Gastroesophageal sphincter (tissue), 3 donors: ENCODE data around the gene WDR26.

Source experiments
- CTCF ChIP-seq, 4 experiments: fragments of 200-600 bp in 2 of 4; fragments of 450-650 bp in 2 of 4; sonication (generic) in 1 of 4; IDR thresholded peaks; one replicate each; pipeline ENCODE4 v1.5.1; 2017 to 2019; ENCODE audit warnings: antibody characterized with exemption in 4 of 4, mild to moderate bottlenecking in 2 of 4, moderate library complexity in 2 of 4
- EP300 ChIP-seq: sonication (generic); formaldehyde crosslinking; IDR thresholded peaks from one replicate; pipeline ENCODE4 v1.6.1; 2017; ENCODE audit warnings: antibody characterized with exemption, mild to moderate bottlenecking
- POLR2A ChIP-seq, 2 donors: fragments of 450-650 bp; IDR thresholded peaks; one replicate each; pipeline ENCODE4 v1.6.1; 2017; ENCODE audit warnings: antibody characterized with exemption in 2 of 2, mild to moderate bottlenecking in 2 of 2, moderate library complexity in 1 of 2
- POLR2AphosphoS5 ChIP-seq: sonication (generic); formaldehyde crosslinking; IDR thresholded peaks from one replicate; pipeline ENCODE4 v1.6.1; 2017; ENCODE audit warnings: antibody characterized with exemption

GRCh38 chr1:224458296-224458695 is 23.7 kb upstream of the WDR26 start:
- TF ChIP-seq EP300 (no peak), POLR2A (IDR thresholded peaks at IDR 0.05) (no peak), CTCF (IDR thresholded peaks at IDR 0.05) (no peak), POLR2AphosphoS5 (no peak)
